Kidney epithelial cell (primary cell): ENCODE results near the gene ME3. TPM values are rescaled to one million over a fixed set of nuclear protein-coding genes. Genes with fewer than 3 reads are reported as not detected.
A peak's percentile ranks its signal among the peaks of the same experiment; 100 is the strongest.

Experiments used
- DNase-seq: peaks from one replicate; pipeline ENCODE4 v3.0.0-alpha.2; 2010; ENCODE audit warnings: low read depth
- H3K27me3 ChIP-seq: 2 replicates; pipeline ENCODE4 v1.6.0; 2011; ENCODE audit warnings: low read length; ENCODE audit not compliant: control insufficient read depth, insufficient read depth
- H3K36me3 ChIP-seq: 2 replicates; pipeline ENCODE4 v1.5.1; 2011; ENCODE audit warnings: low read length; ENCODE audit not compliant: control insufficient read depth, insufficient read depth
- H3K4me3 ChIP-seq: 2 replicates; pipeline ENCODE4 v1.5.1; 2011; ENCODE audit warnings: low read depth, mild to moderate bottlenecking, control low read depth, low read length
- total RNA-seq: library from RNA; depleted of rRNA; stranded (reverse); fragments of >200 nt; gene quantifications from 2 replicates; pipeline ENCODE4 v1.2.3, GENCODE V29; 2015
- TF ChIP-seq, protein P1 (sequence below): IDR thresholded peaks from 2 replicates; pipeline ENCODE4 v1.5.1; 2011; ENCODE audit warnings: mild to moderate bottlenecking, moderate library complexity, low read length, control low read depth, inconsistent platforms; ENCODE audit not compliant: insufficient read depth, poor library complexity, severe bottlenecking

ME3 gene
- total RNA-seq, 1 donor from 2014 or later, result 35.7 TPM

DNA sequence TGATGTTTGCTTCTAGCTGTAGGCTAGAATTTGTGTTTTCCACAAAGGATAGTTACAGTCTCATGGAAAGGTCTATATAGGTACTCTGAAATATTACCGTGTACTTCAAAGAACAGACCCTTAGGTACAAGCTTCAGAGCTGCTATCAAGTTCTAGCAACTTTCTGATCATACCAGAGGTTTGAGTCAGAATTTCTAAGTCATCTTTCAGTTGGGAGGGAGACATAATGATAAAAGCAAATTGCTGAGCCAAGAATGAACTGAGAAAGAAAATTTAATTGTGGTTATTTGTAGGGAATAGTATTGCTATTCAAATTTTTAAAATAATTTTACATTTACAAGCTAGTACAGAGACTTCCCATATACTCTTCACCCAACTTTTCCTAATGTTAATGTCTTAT, 19.9 kb upstream of the ME3 start:
- TF ChIP-seq, protein P1, sequence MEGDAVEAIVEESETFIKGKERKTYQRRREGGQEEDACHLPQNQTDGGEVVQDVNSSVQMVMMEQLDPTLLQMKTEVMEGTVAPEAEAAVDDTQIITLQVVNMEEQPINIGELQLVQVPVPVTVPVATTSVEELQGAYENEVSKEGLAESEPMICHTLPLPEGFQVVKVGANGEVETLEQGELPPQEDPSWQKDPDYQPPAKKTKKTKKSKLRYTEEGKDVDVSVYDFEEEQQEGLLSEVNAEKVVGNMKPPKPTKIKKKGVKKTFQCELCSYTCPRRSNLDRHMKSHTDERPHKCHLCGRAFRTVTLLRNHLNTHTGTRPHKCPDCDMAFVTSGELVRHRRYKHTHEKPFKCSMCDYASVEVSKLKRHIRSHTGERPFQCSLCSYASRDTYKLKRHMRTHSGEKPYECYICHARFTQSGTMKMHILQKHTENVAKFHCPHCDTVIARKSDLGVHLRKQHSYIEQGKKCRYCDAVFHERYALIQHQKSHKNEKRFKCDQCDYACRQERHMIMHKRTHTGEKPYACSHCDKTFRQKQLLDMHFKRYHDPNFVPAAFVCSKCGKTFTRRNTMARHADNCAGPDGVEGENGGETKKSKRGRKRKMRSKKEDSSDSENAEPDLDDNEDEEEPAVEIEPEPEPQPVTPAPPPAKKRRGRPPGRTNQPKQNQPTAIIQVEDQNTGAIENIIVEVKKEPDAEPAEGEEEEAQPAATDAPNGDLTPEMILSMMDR, result no peak
- no peak for DNase-seq
- no peaks in the 10 kb centered on the region for H3K27me3 ChIP-seq

DNA sequence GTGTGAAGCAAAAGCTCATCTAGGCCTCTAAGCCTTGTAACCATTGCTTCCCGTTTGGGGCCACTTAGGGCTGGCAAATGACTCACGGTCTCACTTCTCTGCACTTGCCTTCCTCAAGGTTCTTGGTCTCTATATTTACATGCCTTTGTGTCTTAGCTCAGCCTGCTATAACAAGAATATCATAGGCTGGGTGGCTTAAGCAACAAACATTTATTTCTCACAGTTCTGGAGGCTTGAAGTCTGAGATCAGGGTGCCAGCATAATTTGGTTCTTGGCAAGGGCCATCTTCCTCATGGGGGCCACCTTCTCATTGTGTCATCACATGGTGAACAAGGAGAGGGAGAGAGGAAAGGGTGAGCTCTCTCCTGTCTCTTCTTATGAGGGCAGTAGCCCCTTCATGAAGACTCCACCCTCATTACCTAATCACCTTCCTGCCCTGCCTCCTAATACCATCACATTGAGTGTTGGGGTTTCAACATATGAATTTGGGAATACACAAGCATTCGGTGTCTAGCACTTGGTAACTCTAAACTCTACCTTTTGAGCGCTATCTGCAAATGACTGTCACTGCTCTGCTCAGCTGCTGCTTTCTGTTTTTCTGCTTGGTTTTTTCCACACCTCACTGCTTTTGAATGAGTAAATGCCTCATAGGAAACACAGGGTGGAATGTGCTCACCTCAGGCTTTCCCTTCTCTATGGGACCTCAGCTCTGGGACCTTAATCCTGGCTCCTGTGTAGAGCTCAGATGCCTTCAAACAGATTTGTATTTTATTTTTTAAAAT, 16.2 kb upstream of the ME3 start:
- no peaks in the 10 kb centered on the region for H3K27me3 ChIP-seq
- peak; percentile 93 for DNase-seq
- TF ChIP-seq, protein P1, result no peak
- H3K36me3 ChIP-seq, result no peaks in the 10 kb centered on the region
- H3K4me3 ChIP-seq, result no peak overlapping the region

More for the DNA sequence above, 19.9 kb upstream of the ME3 start:
- H3K4me3 ChIP-seq, result no peak overlapping the region
- no peaks in the 10 kb centered on the region for H3K36me3 ChIP-seq

DNA sequence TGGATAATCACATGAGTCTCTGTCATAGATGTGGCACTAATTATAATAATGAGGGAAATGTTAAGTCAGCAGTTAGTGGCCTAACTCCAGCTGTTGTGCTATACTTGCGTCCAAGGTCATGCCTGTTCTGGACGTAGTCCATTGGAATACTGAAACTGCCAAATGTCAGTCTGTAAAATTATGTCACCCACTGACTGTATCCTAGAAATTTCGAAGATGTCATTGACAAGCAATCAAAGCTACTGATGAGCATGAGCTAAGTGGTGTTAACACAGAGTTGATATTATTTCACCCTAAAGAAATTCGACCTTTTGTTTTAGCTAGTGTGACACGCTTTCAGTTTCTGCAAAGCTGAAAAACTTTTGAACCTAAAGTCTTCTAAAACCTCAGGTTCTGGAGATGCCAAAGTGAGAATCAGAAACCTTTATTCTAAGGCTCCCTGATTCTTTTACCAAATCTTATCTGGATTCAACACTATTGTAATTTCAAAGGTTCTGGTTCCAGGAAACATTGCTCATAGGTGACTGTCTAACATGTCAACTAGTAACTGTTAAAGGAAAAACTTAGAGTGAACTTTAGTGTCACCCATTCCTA, 14.9 kb upstream of the ME3 start:
- Histone ChIP-seq H3K4me3 (no peak overlapping the region), H3K36me3 (no peaks in the 10 kb centered on the region), H3K27me3 (no peaks in the 10 kb centered on the region)
- DNase-seq, result no peak
- TF ChIP-seq, protein P1, result no peak

DNA sequence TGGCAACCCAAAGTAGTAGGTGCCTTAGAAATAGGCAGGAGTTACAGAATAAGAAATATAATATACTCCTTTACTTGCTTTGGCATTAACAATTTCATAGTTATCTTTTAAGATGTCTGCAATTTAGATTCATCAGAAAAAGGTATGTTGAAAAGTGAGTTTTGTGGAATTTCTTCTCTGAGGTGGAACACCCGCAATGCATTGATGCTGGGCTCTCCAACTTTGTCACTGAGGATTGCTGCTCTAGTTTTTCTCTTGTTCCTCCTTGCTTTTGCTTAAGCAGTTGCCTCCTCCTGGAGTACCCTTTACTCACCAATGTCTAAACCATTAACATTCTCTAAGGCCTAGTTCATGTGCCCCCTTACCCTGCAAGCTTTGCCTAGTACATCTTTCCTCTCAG, 14.1 kb upstream of the ME3 start:
- TF ChIP-seq, protein P1, result no peak
- no peaks in the 10 kb centered on the region for H3K36me3 ChIP-seq
- H3K27me3 ChIP-seq, result no peaks in the 10 kb centered on the region
- DNase-seq, result no peak
- H3K4me3 ChIP-seq, result no peak overlapping the region

DNA sequence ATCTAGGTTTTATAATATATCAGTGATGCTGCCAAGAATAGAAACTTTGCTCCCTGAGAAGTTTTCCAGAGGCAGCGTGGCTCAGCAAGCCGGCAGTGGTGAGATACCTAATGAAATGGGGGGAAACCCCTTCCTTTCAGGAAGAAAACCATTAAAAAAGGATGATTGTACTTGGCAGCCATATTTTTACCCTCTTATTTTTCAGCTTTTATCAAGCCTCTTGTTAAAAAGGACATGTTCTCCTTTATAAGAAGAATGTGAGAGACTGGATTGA, 9.0 kb upstream of the ME3 start:
- no peak overlapping the region for H3K4me3 ChIP-seq
- no peak for DNase-seq
- no peaks in the 10 kb centered on the region for H3K36me3 ChIP-seq
- TF ChIP-seq, protein P1, result no peak
- no peaks in the 10 kb centered on the region for H3K27me3 ChIP-seq
